ENCODE data around the gene FUBP3.
"Not testable (repeated sequence)": the region's sequence is repeated elsewhere in the genome, so short reads cannot be mapped to it uniquely, and the experiment has no call there.

The FUBP3 gene

GRCh38 chr9:130682421-130683121, 103.2 kb downstream of the FUBP3 start:
- peak; percentile 93 for DNase-seq (ENCODE audit: low spot score)

GRCh38 chr9:130685104-130685503, 105.7 kb downstream of the FUBP3 start:
- no peak for DNase-seq (ENCODE audit: low spot score)

DNA sequence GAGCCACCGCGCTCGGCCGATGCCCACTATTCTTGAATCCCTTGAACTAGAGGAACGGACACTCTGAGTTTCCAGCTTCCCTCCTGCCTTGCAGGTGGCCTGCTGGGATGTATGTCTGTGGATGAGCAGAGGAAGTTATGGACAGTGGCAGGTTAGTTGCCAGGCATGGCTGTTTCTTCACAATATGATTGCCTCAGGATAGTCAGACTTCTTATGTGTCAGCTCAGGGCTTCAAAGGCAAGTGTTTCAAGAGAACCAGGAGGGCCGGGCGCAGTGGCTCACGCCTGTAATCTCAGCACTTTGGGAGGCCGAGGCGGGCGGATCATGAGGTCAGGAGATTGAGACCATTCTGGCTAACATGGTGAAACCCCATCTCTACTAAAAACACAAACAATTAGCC, 106.6 kb downstream of the FUBP3 start:
- not testable (repeated sequence) for DNase-seq (ENCODE audit: low spot score)

DNA sequence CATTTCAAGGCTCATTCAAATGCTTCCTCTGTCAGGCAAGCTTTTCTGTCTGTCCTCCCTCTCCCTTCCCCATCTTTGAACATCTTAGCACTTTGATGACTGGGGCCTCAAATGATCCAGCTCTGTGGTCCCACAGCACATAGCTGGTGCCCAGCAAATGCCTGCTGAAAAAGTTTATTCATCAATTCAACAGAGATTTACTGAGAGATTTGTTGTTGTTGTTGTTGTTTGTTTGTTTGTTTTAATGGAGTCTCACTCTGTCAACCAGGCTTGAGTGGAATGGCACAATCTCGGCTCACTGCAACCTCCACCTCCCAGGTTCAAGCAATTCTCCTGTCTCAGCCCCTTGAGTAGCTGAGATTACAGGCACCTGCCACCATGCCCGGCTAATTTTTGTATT, 108.2 kb downstream of the FUBP3 start:
- no peak for DNase-seq (ENCODE audit: low spot score)

Data from HuH-7.5 (cell line).